ACC112 (cell line): Measurements from ENCODE around the gene SMCO4.
"Not testable (repeated sequence)": the region's sequence is repeated elsewhere in the genome, so short reads cannot be mapped to it uniquely, and the experiment has no call there.

Experiments
- H2AFZ ChIP-seq: fragments of 200-600 bp; sonication (generic); one replicate; pipeline ENCODE4 v1.6.0; 2017; ENCODE audit warnings: antibody characterized with exemption, low read length; ENCODE audit not compliant: unreplicated experiment
- H3K27ac ChIP-seq: fragments of 200-600 bp; sonication (generic); 2 replicates; pipeline ENCODE4 v1.5.1; 2014; ENCODE audit warnings: low read depth, mild to moderate bottlenecking, antibody characterized with exemption, low read length, moderate library complexity
- H3K27me3 ChIP-seq: fragments of 200-600 bp; sonication (generic); 2 replicates; pipeline ENCODE4 v1.6.1; 2014; ENCODE audit warnings: mild to moderate bottlenecking, antibody characterized with exemption, low read length, moderate library complexity, mixed read lengths; ENCODE audit not compliant: insufficient read depth
- H3K36me3 ChIP-seq: fragments of 200-600 bp; sonication (generic); 2 replicates; pipeline ENCODE4 v1.6.1; 2016; ENCODE audit warnings: mild to moderate bottlenecking, antibody characterized with exemption, low read length, moderate library complexity, mixed read lengths; ENCODE audit not compliant: insufficient read depth
- H3K4me1 ChIP-seq: fragments of 200-600 bp; sonication (generic); one replicate; pipeline ENCODE4 v1.6.1; 2016; ENCODE audit warnings: low read length, mixed read lengths; ENCODE audit not compliant: insufficient read depth, unreplicated experiment, control insufficient read depth
- H3K4me3 ChIP-seq: fragments of 200-600 bp; sonication (generic); 2 replicates; pipeline ENCODE4 v1.5.1; 2014; ENCODE audit warnings: mild to moderate bottlenecking, low read depth, low read length
- H3K79me2 ChIP-seq: fragments of 200-600 bp; sonication (generic); one replicate; pipeline ENCODE4 v1.6.0; 2016; ENCODE audit warnings: low read length; ENCODE audit not compliant: control insufficient read depth, unreplicated experiment, insufficient read depth

SMCO4 gene

DNA sequence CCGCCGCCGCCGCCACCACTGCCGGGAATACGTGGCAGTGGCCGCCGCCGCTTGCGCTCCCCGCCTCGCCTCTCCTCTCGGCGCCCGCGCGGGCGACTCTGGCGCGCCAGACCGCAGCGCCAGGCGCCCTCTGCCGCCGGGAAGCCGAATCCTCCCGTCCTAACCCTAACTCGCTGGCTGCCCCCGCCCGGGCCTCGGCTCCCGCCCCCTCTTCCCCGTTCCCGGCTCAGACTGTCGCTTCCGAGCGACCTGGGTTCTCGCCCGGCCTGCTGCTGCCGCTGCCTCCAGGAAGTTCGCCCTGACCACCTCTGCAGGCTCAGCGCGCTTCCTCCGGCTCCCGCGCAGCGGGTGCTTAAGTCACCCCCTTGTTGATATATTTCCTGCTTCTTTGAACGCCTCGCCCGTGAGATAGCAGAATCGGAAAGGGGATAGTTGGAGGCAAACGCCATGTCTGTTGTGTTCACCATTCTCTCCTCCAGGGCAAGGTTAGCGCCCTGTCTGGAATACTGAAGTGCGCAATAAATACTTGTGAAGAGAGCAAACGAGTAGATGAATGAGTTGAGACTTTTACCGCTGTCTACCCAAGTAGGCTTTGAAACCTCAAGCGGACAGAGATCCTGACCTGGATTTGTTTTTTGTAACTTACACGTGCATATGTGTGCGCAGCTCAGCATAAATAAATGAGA is at the start of gene SMCO4:
TSS of gene SMCO4 (minus strand) at position 100 of the 686 bp plus-strand sequence. CDS start 64,202 bp downstream, outside the sequence.
- H3K27ac ChIP-seq = no peak within 1 kb of the TSS; the same call in 1 of the 2 replicates

DNA sequence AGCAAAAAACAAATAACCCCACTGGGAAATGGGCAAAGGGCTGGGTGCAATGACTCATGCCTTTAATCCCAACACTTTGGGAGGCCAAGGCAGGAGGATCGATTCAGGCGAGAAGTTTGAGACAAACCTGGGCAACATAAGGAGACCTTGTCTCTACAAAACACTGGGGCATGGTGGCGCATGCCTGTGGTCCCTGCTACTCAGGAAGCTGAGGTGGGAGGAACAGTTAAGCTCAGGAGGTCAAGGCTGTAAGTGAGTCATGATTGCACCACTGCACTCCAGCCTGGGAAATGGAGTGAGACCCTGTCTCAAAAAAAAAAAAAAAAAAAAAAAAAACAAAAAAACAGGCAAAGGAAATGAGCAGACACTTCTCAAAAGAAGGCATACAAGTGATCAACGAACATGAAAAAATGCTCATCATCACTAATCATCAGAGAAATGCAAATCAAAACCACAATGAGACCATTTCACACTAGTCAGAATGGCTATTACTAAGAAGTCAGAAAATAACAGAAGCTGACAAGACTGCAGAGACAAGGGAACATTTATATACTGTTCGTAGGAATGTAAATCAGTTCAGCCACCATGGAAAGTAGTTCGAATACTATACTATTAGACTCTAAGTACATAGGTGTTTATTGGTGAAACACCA is 48.2 kb upstream of the SMCO4 start:
- H3K36me3 ChIP-seq = no peaks in the 10 kb centered on the region
- peaks cover 4% of the 10 kb centered on the region for H3K4me1 ChIP-seq
- no peak overlapping the region for H3K27ac ChIP-seq
- no peaks in the 10 kb centered on the region for H3K79me2 ChIP-seq
- H3K27me3 ChIP-seq = peaks cover 19% of the 10 kb centered on the region
- no peak overlapping the region for H2AFZ ChIP-seq
- H3K4me3 ChIP-seq = no peak overlapping the region

More for the DNA sequence above, at the start of gene SMCO4:
- peaks cover 12% of the 10 kb centered on the region for H3K4me1 ChIP-seq
- H3K27me3 ChIP-seq = peaks cover 25% of the 10 kb centered on the region
- peak within 1 kb of the TSS; percentile 96 for H2AFZ ChIP-seq
- peak within 1 kb of the TSS; percentile 92 for H3K4me3 ChIP-seq
- H3K36me3 ChIP-seq = no peaks in the 10 kb centered on the region
- H3K79me2 ChIP-seq = peaks cover 6% of the 10 kb centered on the region

- Histone ChIP-seq H3K4me1 (peaks cover 7% of the 10 kb centered on the region), H3K79me2 (no peaks in the 10 kb centered on the region), H3K36me3 (no peaks in the 10 kb centered on the region), H3K27me3 (peaks cover 19% of the 10 kb centered on the region), H3K27ac (no peak overlapping the region), H2AFZ (no peak overlapping the region), H3K4me3 (no peak overlapping the region)
These were observed 46.2 kb upstream of the SMCO4 start for GRCh38 chr11:93589347-93589746.

GRCh38 chr11:93587858-93588581 is 44.8 kb upstream of the SMCO4 start:
- no peak overlapping the region for H3K4me3 ChIP-seq
- no peaks in the 10 kb centered on the region for H3K79me2 ChIP-seq
- no peak overlapping the region for H3K27ac ChIP-seq
- H2AFZ ChIP-seq = no peak overlapping the region
- H3K27me3 ChIP-seq = peaks cover 19% of the 10 kb centered on the region
- no peaks in the 10 kb centered on the region for H3K36me3 ChIP-seq
- H3K4me1 ChIP-seq = peaks cover 7% of the 10 kb centered on the region

DNA sequence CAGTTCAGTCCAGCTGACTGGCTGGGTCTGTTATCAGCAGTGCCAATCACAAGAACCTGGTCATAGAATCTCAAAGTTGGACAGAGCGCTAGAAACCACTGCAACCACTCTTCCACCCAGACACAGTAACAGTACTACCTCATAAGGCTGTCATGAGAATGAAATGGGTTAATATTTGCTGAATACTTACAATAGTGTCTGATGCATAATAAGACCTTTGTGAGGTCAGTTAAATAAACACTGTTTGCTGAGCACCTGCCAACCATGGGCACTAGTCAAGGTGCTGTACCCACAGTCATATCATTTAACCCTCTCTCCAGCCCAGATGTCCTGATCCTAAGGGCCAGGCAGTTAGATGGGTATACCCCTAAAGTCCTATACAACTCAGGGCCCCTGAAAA is 44.2 kb upstream of the SMCO4 start:
- H3K4me3 ChIP-seq, H2AFZ ChIP-seq, H3K79me2 ChIP-seq, H3K36me3 ChIP-seq, H3K27ac ChIP-seq, H3K4me1 ChIP-seq: not testable (repeated sequence)
- peaks cover 19% of the 10 kb centered on the region for H3K27me3 ChIP-seq

DNA sequence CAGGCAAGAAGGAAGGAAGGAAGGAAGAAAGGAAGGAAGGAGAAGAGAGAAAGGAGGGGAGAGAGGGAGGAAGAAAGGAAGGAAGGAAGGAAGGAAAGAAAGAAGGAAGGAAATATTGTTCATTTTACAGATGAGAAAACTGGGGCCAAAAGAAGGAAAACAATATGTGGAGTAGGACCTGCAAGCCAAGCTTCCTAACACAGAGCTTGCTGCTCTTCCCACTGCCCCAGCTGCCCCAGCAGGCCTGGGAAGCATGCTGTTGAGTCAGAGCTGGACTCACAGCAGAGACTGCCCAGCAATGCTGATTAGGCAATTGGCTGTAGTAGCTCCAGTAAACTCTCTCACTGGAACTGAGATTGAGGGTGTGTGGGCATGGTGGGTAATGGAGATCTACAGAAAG is 42.6 kb upstream of the SMCO4 start:
- Histone ChIP-seq H2AFZ (no peak overlapping the region), H3K36me3 (no peaks in the 10 kb centered on the region), H3K27me3 (peaks cover 19% of the 10 kb centered on the region), H3K4me1 (peaks cover 3% of the 10 kb centered on the region), H3K79me2 (no peaks in the 10 kb centered on the region), H3K4me3 (no peak overlapping the region), H3K27ac (no peak overlapping the region)

- H3K36me3 ChIP-seq = no peaks in the 10 kb centered on the region
- no peak overlapping the region for H3K27ac ChIP-seq
- H2AFZ ChIP-seq = no peak overlapping the region
- H3K4me1 ChIP-seq = peaks cover 3% of the 10 kb centered on the region
- no peak overlapping the region for H3K4me3 ChIP-seq
- H3K79me2 ChIP-seq = no peaks in the 10 kb centered on the region
- peaks cover 7% of the 10 kb centered on the region; the same call in 1 of the 2 replicates for H3K27me3 ChIP-seq
These were observed 40.3 kb upstream of the SMCO4 start for GRCh38 chr11:93583490-93583889.

- Histone ChIP-seq H3K36me3 (no peaks in the 10 kb centered on the region), H2AFZ (no peak overlapping the region), H3K79me2 (no peaks in the 10 kb centered on the region), H3K4me1 (peaks cover 15% of the 10 kb centered on the region), H3K27me3 (no peaks in the 10 kb centered on the region), H3K27ac (no peak overlapping the region), H3K4me3 (no peak overlapping the region)
These were observed 36.1 kb upstream of the SMCO4 start for GRCh38 chr11:93579187-93579751.

DNA sequence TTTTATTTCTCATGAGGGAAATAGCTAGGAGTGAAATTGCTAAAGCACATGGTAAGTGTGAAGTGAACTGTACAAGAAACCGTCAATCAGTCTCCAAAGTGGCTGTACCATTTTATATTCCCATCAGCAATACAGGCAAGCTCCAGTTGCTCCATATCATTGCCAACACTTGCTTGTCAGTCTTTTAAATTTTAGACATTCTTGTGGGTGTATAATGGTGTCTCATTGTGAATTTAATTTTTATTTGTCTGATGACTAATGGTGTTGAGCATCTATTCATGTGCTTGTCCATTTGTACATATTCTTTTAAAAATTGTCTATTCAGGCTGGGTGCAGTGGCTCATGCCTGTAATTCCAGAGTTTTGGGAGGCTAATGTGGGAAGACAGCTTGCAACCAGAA is 34.1 kb upstream of the SMCO4 start:
- H3K79me2 ChIP-seq = no peaks in the 10 kb centered on the region
- no peak overlapping the region for H3K4me3 ChIP-seq
- no peaks in the 10 kb centered on the region for H3K27me3 ChIP-seq
- H3K4me1 ChIP-seq = peaks cover 15% of the 10 kb centered on the region
- no peak overlapping the region for H2AFZ ChIP-seq
- no peaks in the 10 kb centered on the region for H3K36me3 ChIP-seq
- H3K27ac ChIP-seq = peak overlapping the region; percentile 77

DNA sequence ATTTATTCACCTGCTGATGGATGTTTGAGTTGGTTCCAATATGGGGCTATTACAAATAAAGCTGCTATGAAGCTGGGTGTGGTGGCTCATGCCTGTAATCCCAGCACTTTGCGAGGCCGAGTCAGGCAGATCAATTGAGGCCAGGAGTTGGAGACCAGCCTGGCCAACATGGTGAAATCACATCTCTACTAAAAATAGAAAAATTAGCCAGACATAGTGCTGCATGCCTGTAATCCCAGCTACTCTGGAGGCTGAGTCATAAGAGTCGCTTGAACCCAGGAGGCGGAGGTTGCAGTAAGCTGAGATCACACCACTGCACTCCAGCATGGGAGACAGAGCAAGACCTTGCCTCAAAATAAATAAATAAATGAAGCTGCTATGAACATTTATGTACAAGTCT is 33.7 kb upstream of the SMCO4 start:
- H3K36me3 ChIP-seq, H2AFZ ChIP-seq, H3K27me3 ChIP-seq, H3K4me3 ChIP-seq, H3K79me2 ChIP-seq: not testable (repeated sequence)
- peak overlapping the region; percentile 77 for H3K27ac ChIP-seq
- H3K4me1 ChIP-seq = peaks cover 15% of the 10 kb centered on the region
